DOHH2 (cell line): ENCODE data around the gene PEPD.

Source experiments
- H3F3A ChIP-seq: fragments of 200-600 bp; sonication (generic), shearing (Covaris generic); 2 replicates; pipeline ENCODE4 v1.6.0; 2016; ENCODE audit warnings: antibody characterized with exemption, mild to moderate bottlenecking; ENCODE audit not compliant: control insufficient read depth, insufficient read depth
- H3K27ac ChIP-seq: fragments of 200-600 bp; sonication (generic); 2 replicates; pipeline ENCODE4 v1.5.1; 2014; ENCODE audit warnings: low read depth, mild to moderate bottlenecking, low read length, moderate library complexity
- H3K27me3 ChIP-seq: fragments of 200-600 bp; sonication (generic); 2 replicates; pipeline ENCODE4 v1.6.1; 2014; ENCODE audit warnings: mild to moderate bottlenecking, low read length, mixed read lengths; ENCODE audit not compliant: control insufficient read depth
- H3K36me3 ChIP-seq: fragments of 200-600 bp; sonication (generic); 2 replicates; pipeline ENCODE4 v1.6.1; 2014; ENCODE audit warnings: mild to moderate bottlenecking, low read length, moderate library complexity, mixed read lengths; ENCODE audit not compliant: control insufficient read depth
- H3K4me1 ChIP-seq: fragments of 200-600 bp; sonication (generic); 2 replicates; pipeline ENCODE4 v1.6.1; 2014; ENCODE audit warnings: mild to moderate bottlenecking, low read length, mixed read lengths; ENCODE audit not compliant: control insufficient read depth
- H3K4me2 ChIP-seq: fragments of 200-600 bp; sonication (generic); 2 replicates; pipeline ENCODE4 v1.6.0; 2014; ENCODE audit warnings: mild to moderate bottlenecking, low read length, moderate library complexity
- H3K4me3 ChIP-seq: fragments of 200-600 bp; sonication (generic); 2 replicates; pipeline ENCODE4 v1.5.1; 2014; ENCODE audit warnings: mild to moderate bottlenecking, low read length, mixed read lengths
- H3K79me2 ChIP-seq: fragments of 200-600 bp; sonication (generic); 2 replicates; pipeline ENCODE4 v1.6.1; 2014; ENCODE audit warnings: mild to moderate bottlenecking, low read length, mixed read lengths; ENCODE audit not compliant: control insufficient read depth
- H3K9me2 ChIP-seq: fragments of 200-600 bp; sonication (generic); replicated peaks from 2 replicates; pipeline ENCODE4 v1.6.1; 2014; ENCODE audit warnings: mild to moderate bottlenecking, low read length, mixed read lengths; ENCODE audit not compliant: control insufficient read depth
- H3K9me3 ChIP-seq: fragments of 200-600 bp; sonication (generic); 2 replicates; pipeline ENCODE4 v1.6.1; 2014; ENCODE audit warnings: antibody characterized with exemption, low read length, mixed read lengths; ENCODE audit not compliant: control insufficient read depth, insufficient read depth
- H4K20me1 ChIP-seq: fragments of 200-600 bp; sonication (generic); 2 replicates; pipeline ENCODE4 v1.6.0; 2014; ENCODE audit warnings: low read depth, mild to moderate bottlenecking, antibody characterized with exemption, low read length, moderate library complexity; ENCODE audit not compliant: control insufficient read depth, insufficient read depth
- CTCF ChIP-seq: fragments of 200-600 bp; sonication (generic); IDR thresholded peaks from one replicate; pipeline ENCODE4 v1.5.1; 2014; ENCODE audit warnings: antibody characterized with exemption, mild to moderate bottlenecking, low read depth, low read length; ENCODE audit not compliant: poor library complexity, severe bottlenecking
- EZH2phosphoT487 ChIP-seq: fragments of 200-600 bp; sonication (generic); IDR thresholded peaks from 2 replicates; pipeline ENCODE4 v1.6.1; 2017; ENCODE audit warnings: borderline replicate concordance, mild to moderate bottlenecking, antibody characterized with exemption, low read length, moderate library complexity, mixed read lengths

PEPD gene

GRCh38 chr19:33388231-33388724 is 133.3 kb downstream of the PEPD start:
- Histone ChIP-seq H3K4me1 (no peaks in the 10 kb centered on the region), H3K4me2 (no peak overlapping the region), H4K20me1 (peaks cover 4% of the 10 kb centered on the region; the same call in 1 of the 2 replicates), H3K27me3 (no peaks in the 10 kb centered on the region), H3K9me3 (no peaks in the 10 kb centered on the region), H3K36me3 (peaks cover 13% of the 10 kb centered on the region), H3F3A (no peaks in the 10 kb centered on the region), H3K27ac (no peak overlapping the region), H3K79me2 (peaks cover 38% of the 10 kb centered on the region), H3K9me2 (no peaks in the 10 kb centered on the region), H3K4me3 (no peak overlapping the region)
- TF ChIP-seq EZH2phosphoT487, result no peak
- TF ChIP-seq CTCF, result no peak

- Histone ChIP-seq H3K9me3 (no peaks in the 10 kb centered on the region), H3K79me2 (peaks cover 45% of the 10 kb centered on the region), H3K4me2 (no peak overlapping the region), H3K4me3 (no peak overlapping the region), H3F3A (no peaks in the 10 kb centered on the region), H3K27me3 (no peaks in the 10 kb centered on the region), H3K4me1 (no peaks in the 10 kb centered on the region), H3K36me3 (peaks cover 19% of the 10 kb centered on the region), H4K20me1 (peaks cover 9% of the 10 kb centered on the region; the same call in 1 of the 2 replicates), H3K9me2 (no peaks in the 10 kb centered on the region), H3K27ac (no peak overlapping the region)
- TF ChIP-seq EZH2phosphoT487 (no peak), CTCF (no peak)
These were observed 134.0 kb downstream of the PEPD start for GRCh38 chr19:33387351-33388230.

GRCh38 chr19:33386361-33386858 is 135.2 kb downstream of the PEPD start:
- no peak for TF ChIP-seq CTCF
- TF ChIP-seq EZH2phosphoT487, result no peak
- peaks cover 16% of the 10 kb centered on the region; the same call in 1 of the 2 replicates for H4K20me1 ChIP-seq
- no peak overlapping the region for H3K4me3 ChIP-seq
- H3K27ac ChIP-seq, result no peak overlapping the region
- H3K79me2 ChIP-seq, result peaks cover 56% of the 10 kb centered on the region
- peaks cover 27% of the 10 kb centered on the region for H3K36me3 ChIP-seq
- no peaks in the 10 kb centered on the region for H3K4me1 ChIP-seq
- H3K4me2 ChIP-seq, result no peak overlapping the region
- no peaks in the 10 kb centered on the region for H3K9me3 ChIP-seq
- no peaks in the 10 kb centered on the region for H3K27me3 ChIP-seq
- no peaks in the 10 kb centered on the region for H3F3A ChIP-seq
- no peaks in the 10 kb centered on the region for H3K9me2 ChIP-seq
